Measurements from ENCODE around the gene CFAP65.

CFAP65 gene

DNA sequence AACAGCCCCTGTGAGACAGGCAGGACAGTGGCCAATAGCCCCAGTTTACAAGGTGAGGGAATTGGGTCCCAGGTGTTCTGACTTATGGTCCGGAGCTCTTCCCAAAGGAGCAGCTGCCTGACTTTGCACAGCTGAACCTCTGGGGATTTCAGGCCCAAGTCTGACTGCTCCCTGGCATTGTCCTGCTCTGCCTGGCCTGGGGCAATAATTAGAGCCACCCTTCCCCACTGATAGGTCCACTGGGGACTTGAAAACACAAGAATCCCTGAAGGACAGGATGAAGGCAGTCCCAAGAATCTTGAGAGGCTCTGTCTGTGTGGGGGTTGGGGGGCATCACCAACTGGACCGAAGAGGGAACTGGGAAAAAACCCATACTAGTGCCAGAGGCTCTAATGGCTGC lies 52.7 kb downstream of the CFAP65 start:
- FAIRE-seq = no peak

DNA sequence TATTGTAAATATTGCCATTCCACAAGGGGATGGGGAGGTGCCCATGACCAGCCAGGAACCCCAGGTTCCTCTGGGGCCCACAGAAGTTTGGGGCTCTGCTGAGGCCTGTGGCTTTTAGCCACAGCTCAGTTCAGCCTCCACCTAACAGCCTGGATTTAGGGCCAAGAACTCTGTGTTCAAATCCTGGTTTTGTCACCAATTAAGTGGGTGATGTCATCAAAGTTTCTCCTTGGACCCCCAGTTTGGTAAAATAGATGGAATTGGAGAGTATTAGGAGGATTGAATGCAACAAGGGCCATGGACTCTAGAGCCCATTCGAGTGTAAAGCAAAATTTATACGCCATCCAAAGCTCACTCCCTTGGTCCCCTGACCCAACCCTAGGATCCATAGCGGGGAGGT lies 53.2 kb downstream of the CFAP65 start:
- FAIRE-seq = no peak

DNA sequence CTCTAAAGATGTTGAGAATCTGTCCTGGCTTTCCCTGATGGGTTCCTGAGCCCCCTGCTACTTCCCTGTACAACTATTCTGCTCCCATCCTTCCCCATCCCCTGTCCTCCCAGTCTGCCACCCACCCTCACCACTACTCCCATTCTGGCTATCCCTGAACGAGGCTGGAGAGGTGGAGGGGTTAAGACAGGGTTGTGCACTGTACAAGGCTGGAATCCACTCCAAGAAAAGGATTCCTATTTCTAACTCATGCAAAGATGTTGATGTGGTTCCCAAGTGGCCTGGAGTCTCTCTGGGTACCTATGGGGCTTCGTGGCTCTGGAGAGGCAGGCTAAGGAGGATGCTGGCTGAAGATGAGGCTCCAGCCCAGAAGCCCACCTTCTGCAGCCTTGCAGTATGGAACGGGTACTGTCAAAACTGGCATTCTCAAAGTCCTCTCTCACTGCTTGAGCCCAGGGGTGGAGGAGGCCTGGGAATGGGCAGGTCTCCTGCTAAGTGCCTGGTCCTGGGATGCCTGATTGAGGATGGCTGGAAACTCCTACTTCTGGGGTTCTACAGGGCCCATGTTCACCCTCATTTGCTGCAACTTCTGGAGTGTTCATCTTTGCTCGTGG lies 55.1 kb downstream of the CFAP65 start:
- FAIRE-seq = no peak

DNA sequence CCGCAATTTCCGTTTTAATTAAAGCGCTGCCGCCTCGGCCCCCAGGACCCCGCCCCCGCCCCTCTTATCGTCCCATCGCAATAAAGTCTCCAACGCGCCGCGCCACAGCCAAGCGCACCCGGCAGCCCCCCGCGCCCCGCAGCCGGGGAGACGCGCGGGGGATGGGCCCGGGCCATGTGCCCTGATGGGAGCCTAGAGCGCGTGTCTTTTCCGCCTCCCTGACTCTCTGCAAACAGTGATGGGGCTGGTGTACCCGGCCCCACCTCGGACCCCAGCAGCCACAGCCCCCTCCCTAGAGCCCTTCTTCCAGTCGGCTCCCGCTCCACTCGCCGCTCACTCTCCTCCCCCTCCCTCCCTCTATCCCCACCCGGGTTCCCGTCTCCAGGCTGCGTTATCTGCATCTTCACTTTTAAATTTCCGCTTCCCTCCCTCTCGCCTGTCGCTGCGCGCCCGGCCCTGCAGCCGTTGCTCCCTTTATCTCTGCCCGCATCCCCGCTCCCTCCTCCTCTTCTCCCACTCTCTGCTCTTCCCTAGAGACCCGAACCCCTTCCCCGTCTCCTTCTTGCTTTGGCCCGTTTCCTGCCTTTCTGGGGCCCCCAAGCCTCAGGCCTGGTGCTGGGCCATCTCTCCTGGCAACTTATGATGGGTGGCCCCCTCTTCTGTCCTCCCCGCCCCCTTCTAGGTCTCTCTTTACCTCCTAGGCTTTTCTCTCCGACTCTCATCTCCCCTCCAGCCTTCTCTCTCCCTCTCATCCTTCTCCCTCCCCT lies 55.8 kb downstream of the CFAP65 start:
- FAIRE-seq = no peak

DNA sequence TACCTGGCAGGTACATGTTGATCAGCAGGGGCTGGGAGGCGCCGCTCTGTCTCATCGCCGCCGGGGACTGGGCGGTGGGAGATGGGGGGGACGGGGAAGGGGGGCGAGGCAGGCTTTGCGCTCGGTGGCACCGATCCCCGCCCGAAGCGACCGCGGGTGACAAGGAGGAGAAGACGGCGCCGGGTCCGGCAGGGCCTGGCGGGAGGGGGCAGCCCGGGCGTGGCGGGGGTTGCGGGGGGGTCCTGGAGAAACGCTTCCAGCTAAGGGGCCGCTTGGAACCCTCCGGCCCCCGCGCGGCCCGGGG lies 56.3 kb downstream of the CFAP65 start, which contains the start of gene FEV:
TSS of gene FEV (minus strand) at position 164 of the 304 bp plus-strand sequence. CDS start at position 55, 109 bp downstream.
- no peak for FAIRE-seq

DNA sequence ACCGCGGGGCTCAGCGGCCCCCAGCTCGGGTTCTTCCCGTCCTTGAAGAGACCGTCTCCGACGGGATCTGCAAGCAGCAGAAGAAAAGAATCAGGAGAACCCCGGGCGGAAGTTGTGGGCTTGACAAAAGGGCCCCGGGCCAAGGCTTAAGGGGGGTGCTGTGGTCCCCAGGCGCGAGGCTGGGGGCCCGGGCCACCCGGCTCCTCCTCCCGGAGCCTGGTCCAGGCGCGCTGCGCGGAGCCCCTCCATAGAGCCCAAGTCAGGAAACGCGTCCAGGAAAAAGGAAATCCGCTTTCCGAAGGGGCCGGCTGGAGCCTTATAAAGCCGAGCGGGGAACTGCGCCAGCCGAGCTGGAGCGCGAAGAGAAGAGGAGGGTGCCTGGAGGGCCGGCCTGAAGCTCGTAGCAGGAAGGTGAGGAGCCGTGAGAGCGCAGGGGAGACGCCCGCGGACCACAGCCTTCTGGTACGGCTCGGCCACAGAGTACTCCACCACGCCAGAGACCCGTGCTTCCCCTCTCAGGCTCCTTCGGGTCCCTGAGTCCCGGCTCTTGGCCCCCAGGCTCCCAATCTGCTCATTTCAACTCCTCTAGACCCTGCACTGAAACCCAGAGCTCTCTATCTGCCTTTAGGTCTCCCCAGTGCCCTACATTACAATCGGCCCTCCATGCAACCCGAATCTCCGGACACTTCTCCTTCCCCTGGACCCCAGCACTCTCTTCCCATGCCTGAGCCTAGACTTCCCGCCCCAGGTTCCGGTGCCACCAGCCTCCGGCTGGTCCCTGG lies 56.9 kb downstream of the CFAP65 start:
- no peak for FAIRE-seq

DNA sequence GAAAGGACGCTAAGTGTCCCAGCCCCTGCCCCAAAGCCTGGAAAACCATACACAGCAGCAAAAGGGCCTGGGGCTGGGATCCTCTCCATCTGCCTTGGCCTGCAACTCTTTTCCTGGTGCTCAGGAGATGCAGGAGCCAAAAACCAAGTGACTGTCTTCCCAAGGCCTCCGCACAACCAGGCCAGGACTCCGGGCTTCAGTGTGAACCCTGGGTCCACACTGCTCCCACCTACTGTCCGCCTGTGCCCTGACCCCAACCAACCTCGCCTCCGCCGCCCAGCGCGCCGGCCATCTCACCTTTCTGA lies 57.4 kb downstream of the CFAP65 start:
- FAIRE-seq = no peak

DNA sequence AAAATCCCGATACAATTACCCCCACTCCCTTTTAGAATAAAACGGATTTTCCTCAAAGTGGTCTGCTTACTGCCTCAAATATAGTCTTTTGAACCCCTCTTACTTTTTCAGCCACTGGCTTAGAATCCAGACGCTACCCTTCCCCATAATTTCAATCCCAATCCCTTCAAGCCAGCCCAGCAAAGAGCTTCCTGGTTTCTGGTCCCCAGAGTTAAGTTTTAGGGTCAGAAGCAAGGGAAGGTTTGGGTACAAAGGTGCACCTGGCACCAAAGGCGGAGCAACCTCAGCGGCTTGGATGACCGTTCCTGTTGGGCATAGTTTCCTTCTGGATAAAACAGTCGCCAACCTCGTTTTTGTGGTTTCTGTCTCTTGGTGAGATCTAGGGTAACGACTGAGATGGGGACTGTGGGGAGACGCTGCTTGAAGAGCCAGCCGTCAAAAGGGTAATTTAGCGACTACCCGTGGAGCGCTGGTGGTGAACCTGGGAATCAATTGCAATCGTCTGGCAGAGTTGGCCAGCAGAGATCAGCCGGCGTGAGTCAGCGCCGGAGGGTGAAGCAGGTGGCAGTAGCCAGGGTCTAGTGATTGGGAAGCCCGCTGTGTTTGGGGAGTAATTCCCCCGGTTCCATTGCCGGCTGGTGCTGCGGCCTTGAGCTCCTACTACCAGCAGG lies 57.9 kb downstream of the CFAP65 start:
- no peak for FAIRE-seq

DNA sequence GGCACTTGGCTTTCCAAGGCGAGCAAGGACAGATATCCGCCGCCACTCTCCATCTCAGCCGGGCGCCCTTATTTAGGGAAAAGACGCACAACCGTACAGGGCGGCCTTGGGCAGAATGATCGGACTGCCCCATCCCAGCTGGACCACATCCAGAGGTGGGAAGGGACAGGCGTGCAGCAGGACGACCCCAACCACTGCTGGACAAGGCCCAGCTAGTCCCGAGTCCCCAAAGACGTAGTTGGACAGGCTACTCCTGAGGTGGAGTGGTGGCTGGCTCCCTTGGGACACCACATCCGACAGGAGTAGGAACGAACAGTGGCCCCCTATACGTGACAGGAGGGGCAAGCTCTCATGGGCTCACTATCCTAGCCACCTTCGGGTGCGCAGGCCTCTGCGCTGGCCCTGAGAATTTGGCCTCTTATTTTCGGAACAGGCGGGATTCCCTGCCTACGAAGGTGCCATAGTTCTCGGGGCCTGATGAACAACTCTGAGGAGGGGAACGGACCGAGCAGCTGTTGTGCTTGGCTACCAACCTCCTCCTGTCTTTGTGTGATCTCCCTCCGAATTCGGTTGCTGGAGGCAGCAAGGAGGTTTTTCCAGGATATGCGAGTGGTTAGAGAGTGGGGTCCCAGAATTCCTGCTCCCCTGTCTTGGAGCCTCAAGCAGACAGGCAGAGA lies 58.6 kb downstream of the CFAP65 start:
- no peak for FAIRE-seq

DNA sequence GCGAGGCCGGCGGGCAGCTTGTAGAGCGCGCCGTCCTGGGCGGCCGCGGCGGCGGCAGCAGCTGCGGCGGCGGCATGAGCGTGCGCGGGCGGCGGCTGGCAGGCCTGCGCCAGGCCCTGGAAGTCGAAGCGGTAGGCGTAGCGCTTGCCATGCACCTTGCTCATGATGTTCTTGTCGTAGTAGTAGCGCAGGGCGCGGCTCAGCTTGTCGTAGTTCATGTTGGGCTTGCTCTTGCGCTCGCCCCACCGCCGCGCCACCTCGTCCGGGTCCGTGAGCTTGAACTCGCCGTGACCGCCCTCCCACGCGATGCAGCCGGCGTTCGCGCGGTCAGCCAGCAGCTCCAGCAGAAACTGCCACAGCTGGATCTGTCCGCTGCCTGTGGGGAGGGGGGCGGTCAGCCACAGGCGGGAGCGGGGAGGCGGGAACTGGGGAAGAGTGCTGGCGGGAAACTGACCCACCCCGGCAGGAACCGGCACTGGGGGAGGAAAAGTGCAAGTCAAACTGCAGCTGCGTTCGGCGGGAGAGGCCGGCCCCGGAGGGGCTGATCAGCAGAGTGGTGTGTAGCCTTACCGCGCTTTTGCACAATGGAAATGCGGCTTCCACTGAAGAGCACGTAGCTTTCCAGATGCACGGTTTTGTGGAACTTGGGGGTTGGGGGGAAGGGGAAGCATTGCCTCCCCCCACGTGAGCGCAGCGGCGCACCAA lies 59.3 kb downstream of the CFAP65 start:
- no peak for FAIRE-seq

DNA sequence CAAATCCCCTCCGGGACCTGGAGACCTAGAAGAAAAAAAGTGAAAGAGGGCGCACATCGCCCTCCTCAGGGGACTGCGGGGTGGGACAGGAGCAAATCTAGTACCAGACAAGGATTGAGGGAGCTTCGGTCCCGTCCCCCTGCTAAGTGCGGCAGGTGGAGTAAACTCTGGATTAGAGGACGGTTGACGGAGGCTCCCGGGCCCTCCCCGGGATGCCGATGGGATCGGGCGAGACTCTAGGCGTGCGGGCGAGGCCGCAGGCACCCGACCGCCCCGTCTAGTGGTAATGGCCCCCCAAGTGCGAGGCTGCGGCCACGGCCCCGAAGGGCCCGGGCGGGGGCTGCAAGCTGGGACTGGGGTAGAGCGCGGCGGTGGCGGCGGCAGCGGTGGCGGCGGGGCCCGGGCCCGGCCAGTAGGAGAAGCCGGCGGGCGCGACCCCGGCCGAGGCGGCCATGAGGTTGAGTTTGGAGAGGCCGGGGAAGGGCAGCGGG lies 59.9 kb downstream of the CFAP65 start:
- no peak for FAIRE-seq

DNA sequence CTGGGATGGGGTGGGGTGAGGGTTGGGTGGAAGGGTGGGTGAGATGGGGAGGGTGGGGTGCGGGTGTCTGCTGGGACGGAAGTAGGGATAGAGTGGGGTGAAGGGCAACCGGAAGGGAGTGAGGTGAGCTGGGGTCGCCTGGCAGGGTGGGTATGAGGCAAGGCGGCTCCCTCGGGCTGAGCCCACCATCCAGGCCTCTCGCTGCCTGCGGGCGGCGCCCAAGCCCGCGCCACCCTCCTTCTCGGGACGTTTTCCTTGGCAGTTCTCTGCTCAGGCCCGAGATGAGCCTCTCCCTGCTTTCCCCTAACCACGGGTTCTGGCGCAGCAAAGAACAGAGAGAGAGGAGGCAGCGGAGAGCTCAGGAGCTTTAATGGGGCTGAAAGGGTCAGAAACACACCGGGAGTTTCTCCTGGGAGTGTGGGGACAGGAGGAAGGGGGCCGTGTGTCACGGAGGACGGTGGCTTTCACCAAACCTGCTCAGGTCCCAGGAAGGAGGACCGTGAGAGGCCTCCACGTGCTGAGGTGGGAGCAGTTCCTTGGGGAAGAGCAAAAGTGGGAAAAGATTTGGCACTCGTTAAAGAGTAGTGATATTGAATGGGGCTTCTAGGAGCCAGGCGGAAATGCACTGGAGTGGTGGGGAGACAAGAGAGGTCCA lies 60.5 kb downstream of the CFAP65 start:
- FAIRE-seq = no peak

DNA sequence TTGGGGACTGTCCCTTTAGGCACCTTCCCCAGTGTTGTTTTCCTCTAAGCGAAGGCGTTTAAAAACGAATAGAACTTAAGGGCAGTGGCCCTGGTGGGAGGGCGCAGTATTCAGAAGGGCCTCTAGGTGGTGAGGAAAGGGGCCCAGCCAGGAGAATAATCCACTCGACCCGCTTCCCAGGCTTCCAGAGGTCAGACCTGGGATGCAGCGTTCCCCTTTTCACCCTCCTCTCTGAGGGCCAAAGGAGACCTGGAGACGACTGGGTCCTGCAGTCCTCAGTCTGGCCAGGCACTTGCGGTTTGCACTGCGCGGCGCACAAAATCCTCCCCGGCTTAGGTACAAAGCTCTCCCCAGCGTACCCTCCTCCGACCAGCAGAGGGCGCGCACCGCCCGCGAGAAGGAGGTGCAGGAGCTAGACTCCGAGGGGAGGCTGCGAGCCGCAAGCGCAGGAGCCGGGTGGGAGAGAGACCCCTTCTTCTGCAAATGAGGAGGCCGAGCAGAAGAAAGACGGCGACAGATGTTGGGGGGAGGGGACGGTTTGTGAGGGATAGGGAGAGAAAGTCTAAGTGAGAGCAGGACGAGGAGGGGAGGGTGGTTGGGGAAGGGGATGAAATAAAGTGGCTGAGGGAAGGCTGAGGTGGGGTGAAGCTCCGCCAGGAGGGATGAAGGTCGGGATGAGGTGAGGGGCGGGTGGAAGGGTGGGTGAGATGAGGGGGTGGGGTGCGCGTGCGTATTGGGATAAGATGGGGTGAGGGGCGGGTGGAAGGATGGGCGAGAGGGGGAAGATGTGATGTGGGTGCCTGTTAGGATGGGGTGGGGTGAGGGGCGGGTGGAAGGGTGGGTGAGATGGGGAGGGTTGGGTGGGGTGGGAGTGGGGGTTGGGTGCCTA lies 61.2 kb downstream of the CFAP65 start:
- FAIRE-seq = no peak

DNA sequence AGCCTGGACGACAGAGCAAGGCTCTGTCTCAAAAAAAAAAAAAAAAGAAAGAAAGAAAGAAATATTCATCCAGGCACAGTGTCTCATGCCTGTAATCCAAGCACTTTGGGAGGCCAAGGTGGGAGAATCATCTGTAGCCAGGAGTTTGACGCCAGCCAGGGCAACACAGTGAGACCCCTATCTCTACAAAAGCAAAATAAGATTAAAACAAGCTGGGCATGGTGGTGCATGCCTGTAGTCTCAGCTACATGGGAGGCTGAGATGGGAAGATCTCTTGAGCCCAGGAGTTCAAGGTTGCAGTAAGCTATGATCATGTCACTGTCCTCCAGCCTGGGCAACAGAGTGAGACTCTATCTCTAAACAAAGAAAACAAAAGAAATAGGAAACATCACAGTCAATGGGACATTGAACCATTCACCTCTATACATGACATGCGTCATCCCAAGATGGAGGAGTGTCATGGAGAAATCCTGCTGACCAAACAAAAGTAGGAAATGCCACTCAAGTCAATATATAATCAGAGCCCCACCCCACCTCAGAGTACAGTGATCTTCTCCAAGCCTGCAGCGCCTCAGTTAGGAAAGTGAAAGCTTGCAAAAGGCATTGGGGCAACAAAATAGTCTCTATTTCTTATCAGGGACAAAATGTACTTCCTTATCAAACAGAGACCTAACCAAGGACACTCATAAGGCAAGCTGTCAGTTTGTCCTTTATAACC lies 66.1 kb downstream of the CFAP65 start:
- no peak for FAIRE-seq

DNA sequence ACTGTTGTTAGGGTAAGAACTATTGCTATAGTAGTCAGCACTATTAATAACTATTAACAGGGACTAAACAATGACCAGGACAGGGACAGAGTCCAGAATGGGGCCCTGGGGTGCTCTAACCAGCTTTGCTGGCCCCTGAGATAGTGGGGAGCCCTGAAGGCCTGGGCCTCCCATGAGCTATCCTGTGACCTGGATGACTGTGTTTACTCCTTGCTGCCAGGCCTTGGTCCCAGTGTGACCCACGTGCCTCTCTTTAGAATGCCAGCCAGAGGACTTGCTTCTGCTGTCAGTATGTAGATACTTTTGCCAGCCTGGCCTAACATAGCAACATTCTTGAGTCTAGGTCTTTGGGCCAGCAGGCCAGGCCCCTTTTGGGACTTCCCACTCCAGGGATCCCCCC lies 70.4 kb downstream of the CFAP65 start:
- FAIRE-seq = no peak

DNA sequence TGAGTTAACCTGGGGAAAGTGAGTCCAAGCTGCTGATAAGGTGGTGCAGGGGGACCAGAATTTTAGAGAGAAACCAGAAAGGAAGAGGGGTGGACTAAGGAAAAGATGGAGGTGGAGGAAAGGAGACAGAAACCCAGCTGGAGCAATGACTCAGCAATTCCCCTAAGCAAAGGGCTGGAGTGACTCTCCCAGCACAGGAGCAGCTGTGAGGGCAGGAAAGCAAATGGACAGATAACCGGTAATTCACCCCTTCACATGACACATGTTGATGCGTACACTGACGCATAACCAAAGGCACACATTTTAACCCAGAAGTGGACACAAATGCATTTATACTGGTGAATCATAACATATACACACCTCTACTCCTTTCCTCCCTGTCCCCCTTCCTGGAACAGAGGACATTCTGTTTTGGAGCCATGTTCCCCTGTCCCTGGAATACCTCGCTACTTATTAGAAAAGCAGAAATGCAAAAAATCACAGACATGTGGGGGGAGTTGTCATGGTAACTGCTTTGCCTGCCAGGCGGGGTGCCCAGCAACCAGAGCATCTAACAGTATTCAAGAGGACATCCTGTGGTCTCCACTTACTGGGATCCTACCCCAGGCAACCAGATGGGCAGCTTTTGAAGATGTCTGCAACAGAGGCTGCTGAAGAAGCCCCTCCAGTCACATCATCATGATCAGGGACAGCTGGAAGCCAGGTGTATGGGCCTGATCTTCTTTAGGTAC lies 77.1 kb downstream of the CFAP65 start:
- no peak for FAIRE-seq

DNA sequence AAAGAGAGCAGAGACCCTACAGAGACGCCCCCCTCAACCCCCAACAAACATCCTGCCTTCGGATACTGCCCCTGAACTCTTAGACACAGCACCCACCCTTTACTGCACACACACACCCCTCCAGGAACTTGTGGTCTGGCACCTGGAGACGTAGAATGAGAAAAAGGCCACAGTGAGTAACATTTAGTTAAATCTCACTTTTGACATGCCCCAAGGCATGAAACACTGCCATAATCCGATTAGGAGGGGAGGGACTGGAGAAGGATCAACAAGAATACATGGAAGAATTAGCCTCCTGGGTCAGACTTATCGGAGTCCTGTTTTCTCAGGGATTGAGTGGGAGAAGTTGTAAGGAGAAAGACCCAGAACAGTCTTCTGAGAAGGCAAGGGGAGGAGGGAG lies 77.7 kb downstream of the CFAP65 start:
- FAIRE-seq = no peak

DNA sequence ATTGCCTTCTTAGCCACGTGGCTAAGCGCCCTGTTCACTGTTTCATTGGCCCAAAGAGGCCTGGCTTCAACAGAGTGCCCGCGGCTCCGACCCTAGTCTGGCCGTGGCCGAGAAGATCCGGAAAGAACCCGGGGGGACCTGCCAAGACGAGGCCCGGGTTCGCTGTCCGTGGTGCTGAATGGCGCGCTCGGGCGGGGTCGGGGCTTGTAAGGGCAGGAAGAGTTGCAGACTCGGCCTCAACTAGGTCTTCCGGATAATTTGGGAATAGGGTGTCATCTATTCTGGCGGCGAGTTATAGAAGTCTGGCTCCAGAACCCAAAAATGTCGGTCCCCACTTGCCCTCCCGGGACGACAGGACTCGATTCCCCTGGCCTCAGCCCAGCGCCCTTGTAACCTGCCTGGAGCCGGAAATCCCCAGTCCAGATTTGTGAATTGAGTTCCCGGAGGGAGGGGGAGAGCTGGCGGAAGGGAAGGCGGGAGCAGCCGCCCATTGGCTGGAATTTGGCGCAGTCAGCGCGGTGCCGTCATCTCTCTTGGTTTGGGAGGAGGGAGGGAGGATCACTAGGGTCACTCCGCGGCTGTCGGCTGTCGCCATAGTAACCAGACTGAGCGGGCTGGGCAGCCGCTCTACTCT lies 78.3 kb downstream of the CFAP65 start:
- FAIRE-seq = no peak

Measured in A204.1 (cell line).